Mesendoderm (in vitro differentiated cells): ENCODE data around the gene KIAA1328.

Experiments used
- DNase-seq: peaks from one replicate; pipeline ENCODE4 v3.0.0; 2013
- H2AK5ac ChIP-seq: 2 replicates; pipeline ENCODE4 v1.6.1; 2013; ENCODE audit warnings: low read length, inconsistent platforms
- H2BK120ac ChIP-seq: 2 replicates; pipeline ENCODE4 v1.6.1; 2013; ENCODE audit warnings: low read depth, mild to moderate bottlenecking, low read length, moderate library complexity, mixed read lengths
- H2BK15ac ChIP-seq: replicated peaks from 2 replicates; pipeline ENCODE4 v1.6.1; 2013; ENCODE audit warnings: low read depth, mild to moderate bottlenecking, moderate library complexity
- H2BK5ac ChIP-seq: 2 replicates; pipeline ENCODE4 v1.6.1; 2013; ENCODE audit warnings: low read length, inconsistent platforms
- H3K18ac ChIP-seq: 2 replicates; pipeline ENCODE4 v1.6.1; 2013; ENCODE audit warnings: mild to moderate bottlenecking, low read length, mixed read lengths
- H3K23ac ChIP-seq: one replicate; pipeline ENCODE4 v1.6.1; 2013; ENCODE audit warnings: low read length
- H3K27ac ChIP-seq: 2 replicates; pipeline ENCODE4 v1.5.1; 2013; ENCODE audit warnings: low read depth, mild to moderate bottlenecking, inconsistent platforms, low read length, moderate library complexity
- H3K27me3 ChIP-seq: 2 replicates; pipeline ENCODE4 v1.6.1; 2013; ENCODE audit warnings: low read length, control low read depth, mild to moderate bottlenecking, inconsistent platforms; ENCODE audit not compliant: insufficient read depth, poor library complexity
- H3K36me3 ChIP-seq: 2 replicates; pipeline ENCODE4 v1.6.1; 2013; ENCODE audit warnings: low read length, inconsistent platforms; ENCODE audit not compliant: control insufficient read depth, insufficient read depth
- H3K4ac ChIP-seq: one replicate; pipeline ENCODE4 v1.6.1; 2013; ENCODE audit warnings: low read depth, mild to moderate bottlenecking, low read length, moderate library complexity
- H3K4me1 ChIP-seq: 2 replicates; pipeline ENCODE4 v1.6.1; 2013; ENCODE audit warnings: low read depth, low read length, inconsistent platforms; ENCODE audit not compliant: control insufficient read depth
- H3K4me2 ChIP-seq: 2 replicates; pipeline ENCODE4 v1.6.1; 2013; ENCODE audit warnings: low read length
- H3K4me3 ChIP-seq: 2 replicates; pipeline ENCODE4 v1.5.1; 2013; ENCODE audit warnings: mild to moderate bottlenecking, low read length
- H3K56ac ChIP-seq: one replicate; pipeline ENCODE4 v1.6.1; 2013; ENCODE audit warnings: low read length
- H3K79me1 ChIP-seq: 2 replicates; pipeline ENCODE4 v1.6.1; 2013; ENCODE audit warnings: low read length, inconsistent platforms
- H3K79me2 ChIP-seq: 2 replicates; pipeline ENCODE4 v1.6.1; 2013; ENCODE audit warnings: mild to moderate bottlenecking, low read length; ENCODE audit not compliant: control insufficient read depth, insufficient read depth
- H3K9ac ChIP-seq: 2 replicates; pipeline ENCODE4 v1.6.1; 2013; ENCODE audit warnings: low read length, inconsistent platforms
- H4K5ac ChIP-seq: one replicate; pipeline ENCODE4 v1.6.1; 2013; ENCODE audit warnings: low read length
- H4K8ac ChIP-seq: one replicate; pipeline ENCODE4 v1.6.1; 2013; ENCODE audit warnings: low read depth, mild to moderate bottlenecking, control low read depth, low read length, moderate library complexity
- WGBS: extraction: QIAGEN DNeasy Blood & Tissue Kit; methylation state at CpG from one replicate; pipeline ENCODE4 v1.1.7; 2013; ENCODE audit warnings: low lambda C conversion rate, missing lambda C conversion rate; ENCODE audit not compliant: insufficient coverage; ENCODE audit errors: extremely low coverage; 5-methylcytosine and 5-hydroxymethylcytosine counted together

The KIAA1328 gene

GRCh38 chr18:37065254-37065653 lies 236.3 kb downstream of the KIAA1328 start:
- H3K23ac ChIP-seq, result no peak overlapping the region
- DNase-seq, result no peak
- no peak overlapping the region for H3K18ac ChIP-seq
- no peaks in the 10 kb centered on the region for H3K27me3 ChIP-seq
- no peaks in the 10 kb centered on the region for H3K36me3 ChIP-seq
- no peaks in the 10 kb centered on the region for H3K4me1 ChIP-seq
- no CpG with 5 or more reads among the region's 1 CpG for WGBS
- H2AK5ac ChIP-seq, result no peak overlapping the region
- no peak overlapping the region for H3K27ac ChIP-seq
- no peak overlapping the region for H4K8ac ChIP-seq
- H2BK120ac ChIP-seq, result no peak overlapping the region
- no peak overlapping the region for H3K4me2 ChIP-seq
- no peak overlapping the region for H2BK5ac ChIP-seq
- no peak overlapping the region for H3K9ac ChIP-seq
- H3K4ac ChIP-seq, result no peak overlapping the region
- no peaks in the 10 kb centered on the region for H3K79me1 ChIP-seq
- H3K56ac ChIP-seq, result no peak overlapping the region
- H3K79me2 ChIP-seq, result no peaks in the 10 kb centered on the region
- no peak overlapping the region for H2BK15ac ChIP-seq
- no peak overlapping the region for H3K4me3 ChIP-seq
- no peak overlapping the region for H4K5ac ChIP-seq

GRCh38 chr18:37084912-37085311 lies 256.0 kb downstream of the KIAA1328 start:
- no peak overlapping the region for H2AK5ac ChIP-seq
- no peak overlapping the region for H2BK5ac ChIP-seq
- H3K18ac ChIP-seq, result no peak overlapping the region
- no peak overlapping the region for H3K4me2 ChIP-seq
- H3K36me3 ChIP-seq, result no peaks in the 10 kb centered on the region
- H3K79me2 ChIP-seq, result no peaks in the 10 kb centered on the region
- H2BK120ac ChIP-seq, result no peak overlapping the region
- H2BK15ac ChIP-seq, result no peak overlapping the region
- H3K4me3 ChIP-seq, result no peak overlapping the region
- peak; percentile 90 for DNase-seq
- H3K4me1 ChIP-seq, result no peaks in the 10 kb centered on the region
- H3K27me3 ChIP-seq, result no peaks in the 10 kb centered on the region
- H4K8ac ChIP-seq, result no peak overlapping the region
- H4K5ac ChIP-seq, result no peak overlapping the region
- H3K9ac ChIP-seq, result no peak overlapping the region
- H3K4ac ChIP-seq, result no peak overlapping the region
- H3K23ac ChIP-seq, result peak overlapping the region; percentile 59
- no peak overlapping the region for H3K27ac ChIP-seq
- WGBS, result no CpG with 5 or more reads among the region's 6 CpGs
- peak overlapping the region; percentile 35 for H3K56ac ChIP-seq
- no peaks in the 10 kb centered on the region for H3K79me1 ChIP-seq

GRCh38 chr18:37085362-37085761 lies 256.4 kb downstream of the KIAA1328 start:
- H3K27me3 ChIP-seq, result no peaks in the 10 kb centered on the region
- H3K23ac ChIP-seq, result peak overlapping the region; percentile 59
- H2AK5ac ChIP-seq, result no peak overlapping the region
- no peaks in the 10 kb centered on the region for H3K4me1 ChIP-seq
- no peak overlapping the region for H3K18ac ChIP-seq
- H3K4ac ChIP-seq, result no peak overlapping the region
- H3K27ac ChIP-seq, result no peak overlapping the region
- no peak overlapping the region for H3K56ac ChIP-seq
- no peaks in the 10 kb centered on the region for H3K79me2 ChIP-seq
- no peak overlapping the region for H4K5ac ChIP-seq
- H3K4me3 ChIP-seq, result no peak overlapping the region
- H3K9ac ChIP-seq, result no peak overlapping the region
- peak; percentile 41 for DNase-seq
- H3K36me3 ChIP-seq, result no peaks in the 10 kb centered on the region
- H2BK5ac ChIP-seq, result no peak overlapping the region
- no peak overlapping the region for H4K8ac ChIP-seq
- H3K79me1 ChIP-seq, result no peaks in the 10 kb centered on the region
- no CpG with 5 or more reads among the region's 2 CpGs for WGBS
- H2BK15ac ChIP-seq, result no peak overlapping the region
- no peak overlapping the region for H2BK120ac ChIP-seq
- H3K4me2 ChIP-seq, result no peak overlapping the region

GRCh38 chr18:37107748-37108522 lies 279.0 kb downstream of the KIAA1328 start:
- no peak overlapping the region for H3K4ac ChIP-seq
- H3K23ac ChIP-seq, result no peak overlapping the region
- H3K4me1 ChIP-seq, result no peaks in the 10 kb centered on the region
- H3K79me1 ChIP-seq, result no peaks in the 10 kb centered on the region
- no peak overlapping the region for H3K4me2 ChIP-seq
- H3K36me3 ChIP-seq, result no peaks in the 10 kb centered on the region
- no peak for DNase-seq
- no peak overlapping the region for H2BK5ac ChIP-seq
- H2BK15ac ChIP-seq, result no peak overlapping the region
- no peak overlapping the region for H2BK120ac ChIP-seq
- H3K9ac ChIP-seq, result no peak overlapping the region
- no peaks in the 10 kb centered on the region for H3K79me2 ChIP-seq
- H3K4me3 ChIP-seq, result no peak overlapping the region
- no peak overlapping the region for H3K27ac ChIP-seq
- H3K56ac ChIP-seq, result no peak overlapping the region
- no peak overlapping the region for H4K5ac ChIP-seq
- H4K8ac ChIP-seq, result no peak overlapping the region
- no peak overlapping the region for H3K18ac ChIP-seq
- WGBS, result no CpG with 5 or more reads among the region's 5 CpGs
- H3K27me3 ChIP-seq, result no peaks in the 10 kb centered on the region
- no peak overlapping the region for H2AK5ac ChIP-seq

- Histone ChIP-seq H3K79me2 (no peaks in the 10 kb centered on the region), H3K9ac (no peak overlapping the region), H2BK120ac (no peak overlapping the region), H3K18ac (no peak overlapping the region), H3K56ac (no peak overlapping the region), H3K4me2 (no peak overlapping the region), H3K4me1 (no peaks in the 10 kb centered on the region), H3K27ac (no peak overlapping the region), H2BK5ac (no peak overlapping the region), H3K23ac (no peak overlapping the region), H3K79me1 (no peaks in the 10 kb centered on the region), H3K36me3 (no peaks in the 10 kb centered on the region), H3K27me3 (no peaks in the 10 kb centered on the region), H3K4ac (no peak overlapping the region), H2BK15ac (no peak overlapping the region), H3K4me3 (no peak overlapping the region), H4K5ac (no peak overlapping the region), H2AK5ac (no peak overlapping the region), H4K8ac (no peak overlapping the region)
- no peak for DNase-seq
These were observed 293.9 kb downstream of the KIAA1328 start for GRCh38 chr18:37122877-37123276.

GRCh38 chr18:37124516-37124915 lies 295.6 kb downstream of the KIAA1328 start:
- H2BK5ac ChIP-seq, result no peak overlapping the region
- H2BK120ac ChIP-seq, result no peak overlapping the region
- no peaks in the 10 kb centered on the region for H3K4me1 ChIP-seq
- no peak overlapping the region for H3K23ac ChIP-seq
- H4K5ac ChIP-seq, result no peak overlapping the region
- no peak overlapping the region for H3K4me3 ChIP-seq
- H2BK15ac ChIP-seq, result no peak overlapping the region
- no peak overlapping the region for H3K18ac ChIP-seq
- H3K56ac ChIP-seq, result no peak overlapping the region
- H3K79me1 ChIP-seq, result no peaks in the 10 kb centered on the region
- H3K27ac ChIP-seq, result no peak overlapping the region
- no peak overlapping the region for H4K8ac ChIP-seq
- H3K79me2 ChIP-seq, result no peaks in the 10 kb centered on the region
- no peak overlapping the region for H3K9ac ChIP-seq
- WGBS, result no CpG with 5 or more reads among the region's 2 CpGs
- no peak overlapping the region for H2AK5ac ChIP-seq
- H3K36me3 ChIP-seq, result no peaks in the 10 kb centered on the region
- no peak for DNase-seq
- no peak overlapping the region for H3K4me2 ChIP-seq
- H3K27me3 ChIP-seq, result no peaks in the 10 kb centered on the region
- H3K4ac ChIP-seq, result no peak overlapping the region
